ENCODE measurements around the gene DUOXA2. TPM values are rescaled to one million over a fixed set of nuclear protein-coding genes. Genes with fewer than 3 reads are reported as not detected.
A peak's percentile ranks its signal among the peaks of the same experiment; 100 is the strongest.

The DUOXA2 gene
- total and polyA plus RNA-seq, 2 experiments from 2014 or later, result not detected

- H3K36me3 ChIP-seq (ENCODE audit: insufficient read depth), result no peaks in the 10 kb centered on the region
- H3K4me3 ChIP-seq, result no peak overlapping the region
- Mint-ChIP-seq H3K4me3 (no peak overlapping the region), H3K4me1 (peaks cover 9% of the 10 kb centered on the region), H3K27ac (no peak overlapping the region), H3K27me3 (ENCODE audit: insufficient read depth, low read depth, poor library complexity) (peaks cover 10% of the 10 kb centered on the region), H3K9me3 (no peaks in the 10 kb centered on the region; the same call in 2 of the 3 replicates), H3K36me3 (ENCODE audit: low read depth) (no peaks in the 10 kb centered on the region)
- DNase-seq (ENCODE audit: low spot score) (no peak), ATAC-seq (peak; percentile 59)
- H3K9me2 ChIP-seq (ENCODE audit: insufficient read depth), result no peaks in the 10 kb centered on the region
- H4K20me1 ChIP-seq (replicated peaks; ENCODE audit: insufficient read depth), result no peaks in the 10 kb centered on the region
- no peaks in the 10 kb centered on the region for H3K27me3 ChIP-seq (ENCODE audit: insufficient read depth)
- TF ChIP-seq, protein P1, sequence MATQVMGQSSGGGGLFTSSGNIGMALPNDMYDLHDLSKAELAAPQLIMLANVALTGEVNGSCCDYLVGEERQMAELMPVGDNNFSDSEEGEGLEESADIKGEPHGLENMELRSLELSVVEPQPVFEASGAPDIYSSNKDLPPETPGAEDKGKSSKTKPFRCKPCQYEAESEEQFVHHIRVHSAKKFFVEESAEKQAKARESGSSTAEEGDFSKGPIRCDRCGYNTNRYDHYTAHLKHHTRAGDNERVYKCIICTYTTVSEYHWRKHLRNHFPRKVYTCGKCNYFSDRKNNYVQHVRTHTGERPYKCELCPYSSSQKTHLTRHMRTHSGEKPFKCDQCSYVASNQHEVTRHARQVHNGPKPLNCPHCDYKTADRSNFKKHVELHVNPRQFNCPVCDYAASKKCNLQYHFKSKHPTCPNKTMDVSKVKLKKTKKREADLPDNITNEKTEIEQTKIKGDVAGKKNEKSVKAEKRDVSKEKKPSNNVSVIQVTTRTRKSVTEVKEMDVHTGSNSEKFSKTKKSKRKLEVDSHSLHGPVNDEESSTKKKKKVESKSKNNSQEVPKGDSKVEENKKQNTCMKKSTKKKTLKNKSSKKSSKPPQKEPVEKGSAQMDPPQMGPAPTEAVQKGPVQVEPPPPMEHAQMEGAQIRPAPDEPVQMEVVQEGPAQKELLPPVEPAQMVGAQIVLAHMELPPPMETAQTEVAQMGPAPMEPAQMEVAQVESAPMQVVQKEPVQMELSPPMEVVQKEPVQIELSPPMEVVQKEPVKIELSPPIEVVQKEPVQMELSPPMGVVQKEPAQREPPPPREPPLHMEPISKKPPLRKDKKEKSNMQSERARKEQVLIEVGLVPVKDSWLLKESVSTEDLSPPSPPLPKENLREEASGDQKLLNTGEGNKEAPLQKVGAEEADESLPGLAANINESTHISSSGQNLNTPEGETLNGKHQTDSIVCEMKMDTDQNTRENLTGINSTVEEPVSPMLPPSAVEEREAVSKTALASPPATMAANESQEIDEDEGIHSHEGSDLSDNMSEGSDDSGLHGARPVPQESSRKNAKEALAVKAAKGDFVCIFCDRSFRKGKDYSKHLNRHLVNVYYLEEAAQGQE (IDR thresholded peaks at IDR 0.05; ENCODE audit: unreplicated experiment), result no peak
- no peaks in the 10 kb centered on the region for H3F3A ChIP-seq (replicated peaks; ENCODE audit: low read depth)
- H3K4me1 ChIP-seq (ENCODE audit: insufficient read depth), result no peaks in the 10 kb centered on the region
- no peaks in the 10 kb centered on the region for H3K79me2 ChIP-seq (replicated peaks; ENCODE audit: insufficient read depth)
- H2AFZ ChIP-seq, result no peak overlapping the region; the same call in 1 of the 2 replicates
- H3K27ac ChIP-seq (ENCODE audit: low read depth), result no peak overlapping the region
- no peak overlapping the region for H3K4me2 ChIP-seq
Observed at GRCh38 chr15:45156744-45157455, 42.8 kb downstream of the DUOXA2 start.

DNA sequence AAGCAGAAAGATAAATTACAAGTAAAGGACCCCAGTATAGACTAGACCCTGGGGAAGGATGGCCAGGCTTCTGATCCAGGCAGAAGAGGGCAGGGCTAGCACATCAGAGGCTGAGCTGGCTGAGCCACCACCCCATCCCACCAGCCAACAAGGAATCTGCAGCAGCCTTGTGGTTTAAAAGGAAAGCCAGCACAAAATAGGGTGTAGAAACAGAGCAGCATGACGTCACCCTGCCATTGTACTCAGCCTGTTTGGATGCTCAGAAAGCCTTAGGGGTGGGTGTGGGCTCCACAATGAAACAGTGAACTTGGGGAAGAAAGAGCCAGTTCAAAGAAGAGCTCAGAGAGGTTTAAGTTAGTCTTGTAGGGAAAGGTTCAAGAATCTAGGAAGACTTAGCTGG is 43.8 kb downstream of the DUOXA2 start:
- no peak overlapping the region for H3K27ac ChIP-seq (ENCODE audit: low read depth)
- no peaks in the 10 kb centered on the region for H3K36me3 ChIP-seq (ENCODE audit: insufficient read depth)
- H3K9me2 ChIP-seq (ENCODE audit: insufficient read depth), result no peaks in the 10 kb centered on the region
- no peaks in the 10 kb centered on the region for H4K20me1 ChIP-seq (replicated peaks; ENCODE audit: insufficient read depth)
- H3K27ac Mint-ChIP-seq, result no peak overlapping the region
- TF ChIP-seq CREB1 (CRISPR knock-in tag; IDR thresholded peaks at IDR 0.05; ENCODE audit: low read depth), result peak; percentile 59
- TF ChIP-seq ZNF331 (CRISPR knock-in tag; IDR thresholded peaks at IDR 0.05; ENCODE audit: low read depth), result no peak
- H3K4me3 ChIP-seq, result no peak overlapping the region
- no peaks in the 10 kb centered on the region; the same call in 2 of the 3 replicates for H3K9me3 Mint-ChIP-seq
- H2AFZ ChIP-seq, result no peak overlapping the region
- H3K4me3 Mint-ChIP-seq, result no peak overlapping the region
- peaks cover 15% of the 10 kb centered on the region for H3K27me3 Mint-ChIP-seq (ENCODE audit: insufficient read depth, low read depth, poor library complexity)
- DNase-seq (ENCODE audit: low spot score) (peak; percentile 34), ATAC-seq (peak; percentile 52)
- H3K4me1 ChIP-seq (ENCODE audit: insufficient read depth), result no peaks in the 10 kb centered on the region
- no peaks in the 10 kb centered on the region for H3K36me3 Mint-ChIP-seq (ENCODE audit: low read depth)
- no peaks in the 10 kb centered on the region for H3F3A ChIP-seq (replicated peaks; ENCODE audit: low read depth)
- H3K4me1 Mint-ChIP-seq, result peaks cover 11% of the 10 kb centered on the region
- H3K4me2 ChIP-seq, result no peak overlapping the region
- no peaks in the 10 kb centered on the region for H3K27me3 ChIP-seq (ENCODE audit: insufficient read depth)
- no peaks in the 10 kb centered on the region for H3K79me2 ChIP-seq (replicated peaks; ENCODE audit: insufficient read depth)

DNA sequence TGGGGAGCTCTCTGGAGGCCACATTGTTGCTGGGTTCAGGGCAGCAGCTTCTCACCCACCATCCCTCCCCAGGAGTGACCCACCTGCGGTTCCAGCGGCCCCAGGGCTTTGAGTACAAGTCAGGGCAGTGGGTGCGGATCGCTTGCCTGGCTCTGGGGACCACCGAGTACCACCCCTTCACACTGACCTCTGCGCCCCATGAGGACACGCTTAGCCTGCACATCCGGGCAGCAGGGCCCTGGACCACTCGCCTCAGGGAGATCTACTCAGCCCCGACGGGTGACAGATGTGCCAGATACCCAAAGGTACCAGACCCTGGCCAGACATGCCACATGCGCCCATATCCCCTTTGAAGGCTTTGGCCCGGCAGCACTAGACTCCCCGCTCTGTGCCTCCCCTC is 47.5 kb downstream of the DUOXA2 start:
- Histone ChIP-seq H4K20me1 (replicated peaks; ENCODE audit: insufficient read depth) (no peaks in the 10 kb centered on the region), H3K36me3 (ENCODE audit: insufficient read depth) (no peaks in the 10 kb centered on the region), H3K4me2 (no peak overlapping the region), H3K79me2 (replicated peaks; ENCODE audit: insufficient read depth) (no peaks in the 10 kb centered on the region), H3K9me2 (ENCODE audit: insufficient read depth) (no peaks in the 10 kb centered on the region), H2AFZ (no peak overlapping the region), H3K4me1 (ENCODE audit: insufficient read depth) (peaks cover 5% of the 10 kb centered on the region; the same call in 1 of the 2 replicates), H3F3A (replicated peaks; ENCODE audit: low read depth) (no peaks in the 10 kb centered on the region; the same call in 1 of the 2 replicates), H3K27me3 (ENCODE audit: insufficient read depth) (no peaks in the 10 kb centered on the region), H3K27ac (ENCODE audit: low read depth) (no peak overlapping the region), H3K4me3 (no peak overlapping the region)
- no peak for DNase-seq (ENCODE audit: low spot score)
- no peaks in the 10 kb centered on the region; the same call in 2 of the 3 replicates for H3K9me3 Mint-ChIP-seq
- H3K4me1 Mint-ChIP-seq, result peaks cover 14% of the 10 kb centered on the region
- ATAC-seq, result no peak
- H3K27me3 Mint-ChIP-seq (ENCODE audit: insufficient read depth, low read depth, poor library complexity), result peaks cover 15% of the 10 kb centered on the region
- no peak overlapping the region; the same call in 2 of the 3 replicates for H3K4me3 Mint-ChIP-seq
- H3K36me3 Mint-ChIP-seq (ENCODE audit: low read depth), result no peaks in the 10 kb centered on the region; the same call in 2 of the 3 replicates
- no peak overlapping the region for H3K27ac Mint-ChIP-seq
- TF ChIP-seq, protein P1 (IDR thresholded peaks at IDR 0.05; ENCODE audit: unreplicated experiment), result no peak
- TF ChIP-seq EZH2 (IDR thresholded peaks at IDR 0.05; ENCODE audit: low read depth, unreplicated experiment) (no peak), ZNF114 (CRISPR knock-in tag; IDR thresholded peaks at IDR 0.05) (no peak), ETS1 (IDR thresholded peaks at IDR 0.05) (no peak), NANOG (IDR thresholded peaks at IDR 0.05; ENCODE audit: borderline replicate concordance) (no peak)
- TF ChIP-seq, protein P2, sequence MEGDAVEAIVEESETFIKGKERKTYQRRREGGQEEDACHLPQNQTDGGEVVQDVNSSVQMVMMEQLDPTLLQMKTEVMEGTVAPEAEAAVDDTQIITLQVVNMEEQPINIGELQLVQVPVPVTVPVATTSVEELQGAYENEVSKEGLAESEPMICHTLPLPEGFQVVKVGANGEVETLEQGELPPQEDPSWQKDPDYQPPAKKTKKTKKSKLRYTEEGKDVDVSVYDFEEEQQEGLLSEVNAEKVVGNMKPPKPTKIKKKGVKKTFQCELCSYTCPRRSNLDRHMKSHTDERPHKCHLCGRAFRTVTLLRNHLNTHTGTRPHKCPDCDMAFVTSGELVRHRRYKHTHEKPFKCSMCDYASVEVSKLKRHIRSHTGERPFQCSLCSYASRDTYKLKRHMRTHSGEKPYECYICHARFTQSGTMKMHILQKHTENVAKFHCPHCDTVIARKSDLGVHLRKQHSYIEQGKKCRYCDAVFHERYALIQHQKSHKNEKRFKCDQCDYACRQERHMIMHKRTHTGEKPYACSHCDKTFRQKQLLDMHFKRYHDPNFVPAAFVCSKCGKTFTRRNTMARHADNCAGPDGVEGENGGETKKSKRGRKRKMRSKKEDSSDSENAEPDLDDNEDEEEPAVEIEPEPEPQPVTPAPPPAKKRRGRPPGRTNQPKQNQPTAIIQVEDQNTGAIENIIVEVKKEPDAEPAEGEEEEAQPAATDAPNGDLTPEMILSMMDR (conservative IDR thresholded peaks at IDR 0.05; ENCODE audit: low read depth in 2 of 2), result no peak
